HG03558 (cell line): ENCODE measurements around the gene PRTFDC1.
"Not testable (repeated sequence)": the region's sequence is repeated elsewhere in the genome, so short reads cannot be mapped to it uniquely, and the experiment has no call there.

ENCODE experiments used
- ATAC-seq: cut with Tn5 transposase; IDR thresholded peaks from one replicate; pipeline ENCODE4 v1.9.1; 2021; ENCODE audit warnings: moderate number of reproducible peaks; ENCODE audit not compliant: unreplicated experiment; ENCODE audit errors: extremely low read depth

PRTFDC1 gene

DNA sequence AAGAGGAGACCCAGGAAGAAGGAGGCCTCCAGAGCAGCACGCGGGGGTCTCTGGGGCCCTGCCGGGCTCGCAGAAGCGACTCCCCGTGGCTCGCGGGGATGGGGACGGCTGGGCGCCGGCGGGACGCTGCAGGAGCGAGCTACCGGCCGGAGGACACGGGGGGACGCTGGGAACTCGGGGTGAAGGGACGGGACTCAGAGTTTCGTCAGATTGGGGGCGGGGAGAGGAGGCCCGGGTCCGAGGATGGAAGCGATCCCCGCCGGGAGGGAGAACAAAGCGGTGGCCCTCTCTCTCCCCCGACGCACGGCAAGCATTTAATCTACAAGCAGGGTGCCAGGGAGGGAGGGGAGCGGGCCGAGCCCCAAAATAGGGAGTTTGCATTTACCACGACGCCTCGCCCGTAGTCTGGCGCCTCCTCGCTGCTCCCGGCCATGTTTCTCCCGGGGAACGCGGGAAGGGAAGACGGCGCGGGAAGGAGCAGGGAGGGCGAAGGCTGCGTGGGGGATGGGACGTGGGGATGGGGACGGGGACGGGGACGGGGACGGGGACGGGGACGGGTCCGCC lies at the start of gene PRTFDC1:
PRTFDC1 (minus strand) TSS at position 464 of the 564 bp plus-strand sequence; CDS start at position 433, 31 bp downstream.
- no peak for ATAC-seq

GRCh38 chr10:24998044-24998443 lies 45.6 kb upstream of the PRTFDC1 start:
- ATAC-seq: no peak

- no peak for ATAC-seq
Observed at GRCh38 chr10:24995072-24995471, 42.7 kb upstream of the PRTFDC1 start.

DNA sequence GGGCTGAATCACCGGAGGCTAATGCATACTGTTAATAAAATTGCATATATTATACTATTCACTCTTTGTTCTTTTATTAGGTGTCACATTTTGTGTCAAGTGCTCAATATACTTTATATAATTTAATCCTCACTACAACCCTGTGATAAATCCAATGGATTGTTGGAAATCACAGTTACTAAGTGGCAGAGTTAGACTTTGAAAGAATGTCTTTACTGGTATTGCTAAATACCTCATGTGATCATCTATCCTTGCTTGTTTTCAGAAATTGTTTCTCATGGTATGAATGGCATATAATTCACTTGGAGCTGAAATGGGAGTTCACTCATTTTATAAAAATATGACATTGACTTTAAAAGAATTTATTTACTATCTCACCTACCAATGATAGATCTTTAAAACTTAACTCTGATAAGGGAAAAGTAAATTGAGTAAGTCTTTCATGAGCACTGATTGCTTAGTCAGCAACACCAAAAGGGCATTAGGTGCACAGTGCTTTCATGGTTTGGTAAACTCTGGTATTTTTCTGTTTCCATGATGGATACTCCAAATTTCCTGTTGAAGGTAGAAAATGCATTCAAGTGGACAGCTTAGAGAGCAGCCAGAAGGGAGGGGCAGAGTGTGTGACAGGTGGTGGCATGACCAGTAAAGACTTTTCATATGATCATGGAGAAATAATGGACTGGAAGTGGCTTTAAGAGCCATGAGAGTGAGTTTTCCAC lies 41.0 kb upstream of the PRTFDC1 start:
- ATAC-seq: no peak

DNA sequence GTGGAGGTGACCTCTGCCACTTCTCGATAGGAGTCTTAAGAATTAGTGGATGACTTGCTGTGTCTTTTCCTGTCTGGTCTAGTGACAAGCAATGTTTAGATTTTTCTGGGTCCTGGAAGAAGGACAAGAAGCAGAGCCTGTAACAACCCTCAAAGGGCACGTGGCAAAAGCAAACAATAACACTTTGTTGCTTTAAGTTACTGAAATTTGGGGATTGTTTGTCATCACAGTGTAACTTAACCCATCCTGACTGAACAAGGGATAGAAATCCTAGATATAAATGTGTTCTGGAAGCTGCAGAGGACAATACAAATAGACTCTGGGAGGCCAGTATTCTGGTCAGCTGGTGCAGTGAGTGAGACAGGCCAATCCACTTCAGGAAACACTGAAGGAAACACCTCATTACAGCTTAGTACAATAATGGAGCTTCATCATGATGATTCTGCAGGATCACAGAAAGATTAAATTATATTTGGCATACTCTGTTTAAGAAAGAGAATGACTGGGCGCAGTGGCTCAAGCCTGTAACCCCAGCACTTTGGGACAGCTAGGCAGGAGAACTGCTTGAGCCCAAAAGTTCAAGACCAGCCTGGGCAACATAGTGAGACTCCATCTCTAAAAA lies 40.2 kb upstream of the PRTFDC1 start:
- ATAC-seq: no peak

GRCh38 chr10:24991298-24991697 lies 38.9 kb upstream of the PRTFDC1 start:
- ATAC-seq: no peak

- no peak for ATAC-seq
Observed at GRCh38 chr10:24989867-24990266, 37.5 kb upstream of the PRTFDC1 start.

DNA sequence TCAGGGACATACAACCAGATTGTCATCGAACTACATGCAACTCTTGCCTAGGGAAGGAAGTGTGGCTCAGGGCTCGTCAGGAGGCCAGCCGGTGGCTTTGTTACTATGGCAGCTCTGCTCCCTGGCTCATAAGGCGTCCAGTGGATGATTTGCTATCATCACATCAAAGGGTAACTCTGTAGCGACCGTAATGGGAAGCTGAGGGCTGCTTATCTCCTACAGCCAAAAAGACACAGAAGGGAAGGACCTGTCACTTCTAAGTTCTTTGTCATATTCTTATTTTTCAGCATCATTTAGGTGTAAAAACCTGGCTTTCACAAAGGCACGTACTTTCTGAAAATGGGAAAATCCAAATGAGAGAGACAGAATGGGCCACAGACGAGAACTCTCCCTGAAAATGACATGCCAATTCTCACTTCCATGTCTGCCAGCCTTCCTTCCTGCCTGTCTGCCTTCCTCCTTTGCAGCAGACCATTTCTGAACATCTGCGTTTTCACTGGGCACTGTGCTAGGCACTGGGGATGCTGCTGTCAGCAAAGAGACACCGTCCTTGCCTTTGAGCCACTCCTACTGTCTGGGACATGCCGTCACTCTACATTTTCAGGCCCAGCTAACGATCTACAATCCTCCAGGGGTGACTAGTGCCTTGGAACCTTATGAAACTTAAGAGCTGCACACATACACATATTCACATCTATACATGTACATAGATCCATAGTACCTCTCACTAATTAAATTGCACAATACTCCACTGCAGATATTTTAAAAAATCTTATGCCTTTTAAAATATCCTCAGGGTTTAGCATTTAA lies 36.6 kb upstream of the PRTFDC1 start:
- no peak for ATAC-seq

DNA sequence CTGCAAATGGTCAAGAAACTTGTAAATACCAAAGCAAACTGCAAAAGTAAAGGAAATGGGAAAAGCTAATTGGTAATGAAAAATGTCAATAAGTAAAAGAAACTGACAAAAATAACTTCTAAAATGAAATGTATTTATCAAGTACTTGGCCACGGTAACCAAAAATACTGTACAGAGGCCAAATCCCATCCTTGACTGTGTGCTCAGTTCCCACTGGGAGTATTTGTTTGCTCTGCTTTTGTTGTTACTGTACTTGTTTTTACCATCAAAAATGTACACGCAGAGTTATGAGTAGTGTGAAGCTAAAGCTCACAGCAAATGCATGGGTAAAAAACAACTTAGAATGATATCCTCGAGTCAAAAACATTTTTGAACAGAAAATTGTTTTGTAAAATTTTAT lies 32.5 kb upstream of the PRTFDC1 start:
- ATAC-seq: no peak

DNA sequence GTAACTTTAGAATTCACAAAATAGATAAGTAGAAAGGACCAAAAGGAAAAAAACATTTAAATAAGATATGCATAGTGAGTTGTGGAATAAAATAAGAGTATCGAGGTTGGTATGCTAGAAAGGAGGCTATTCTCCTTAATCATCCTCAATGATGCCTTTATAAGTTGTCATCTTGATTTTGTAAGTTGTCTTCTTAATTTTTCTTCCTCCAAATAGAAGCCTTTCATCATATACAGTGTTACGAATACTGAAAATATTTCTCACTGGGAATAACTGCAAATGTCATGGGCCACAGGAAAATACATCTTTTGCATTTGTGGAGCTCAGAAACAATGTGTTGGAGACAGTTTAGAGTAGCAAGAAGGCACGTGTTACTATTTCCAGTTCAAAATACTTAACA lies 31.5 kb upstream of the PRTFDC1 start:
- ATAC-seq: no peak

DNA sequence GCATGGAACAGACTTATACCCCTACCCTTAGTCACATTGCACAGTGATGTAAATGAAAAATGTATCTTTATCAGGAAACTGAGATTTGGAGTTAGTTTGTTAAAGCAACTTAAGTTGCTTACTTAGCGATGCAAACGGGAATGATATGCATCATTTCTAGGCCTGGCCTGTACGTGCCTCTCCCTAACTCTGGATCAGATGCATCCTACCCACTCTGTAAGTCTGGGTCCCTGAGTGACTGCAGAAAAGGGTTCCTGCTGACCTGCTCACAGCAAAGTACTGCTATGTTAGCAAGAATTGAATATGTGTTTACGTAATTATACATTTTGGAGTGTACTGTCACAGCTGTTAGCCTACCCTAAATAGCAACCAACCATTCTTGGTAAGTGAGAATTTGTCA lies 30.7 kb upstream of the PRTFDC1 start:
- no peak for ATAC-seq

GRCh38 chr10:24982319-24983112 lies 30.1 kb upstream of the PRTFDC1 start:
- ATAC-seq: peak; percentile 35

DNA sequence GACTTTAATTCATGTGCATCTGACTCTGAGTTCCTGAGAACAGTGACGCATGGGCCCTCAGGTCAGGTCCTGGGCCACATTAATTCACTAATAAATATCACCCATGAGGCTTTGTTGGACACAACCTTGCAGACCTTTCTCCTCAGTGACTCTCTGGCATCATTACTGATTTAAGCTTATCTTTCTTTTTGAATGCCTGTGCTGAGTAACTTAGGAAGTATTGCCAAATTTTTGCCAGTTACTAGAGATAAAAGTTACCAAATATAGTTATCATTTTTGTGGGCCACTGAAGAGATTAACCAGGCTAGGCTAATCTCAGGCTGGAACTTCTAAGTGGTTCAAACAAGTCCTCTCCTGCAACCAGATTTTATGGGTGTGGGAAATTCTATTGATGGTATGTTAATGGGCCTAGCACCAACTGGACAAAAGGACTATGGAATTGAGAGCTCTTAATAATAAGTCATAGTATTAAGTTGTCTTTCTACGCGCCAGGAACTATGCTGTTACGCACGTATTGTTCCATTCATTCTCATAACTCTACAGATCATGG lies 28.8 kb upstream of the PRTFDC1 start:
- no peak for ATAC-seq

DNA sequence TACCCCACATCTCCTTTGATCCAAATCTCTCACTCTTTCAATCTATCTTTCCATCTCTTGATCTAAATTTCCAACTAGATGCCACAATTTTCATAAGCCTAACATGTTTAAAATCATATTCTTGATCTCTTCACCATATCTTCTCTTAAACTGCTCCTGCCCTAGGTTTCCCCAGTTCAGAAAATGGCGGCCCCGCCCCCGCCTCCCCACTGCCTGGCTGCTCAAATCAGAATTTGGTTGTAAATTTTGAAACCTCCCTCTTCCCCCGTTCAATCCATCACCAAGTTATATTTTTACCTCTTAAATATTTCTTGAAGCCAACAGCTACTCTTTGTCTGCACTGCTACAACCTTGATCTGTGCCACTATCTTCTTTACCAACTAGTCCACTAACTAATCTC lies 27.3 kb upstream of the PRTFDC1 start:
- ATAC-seq: no peak

GRCh38 chr10:24974976-24975375 lies 22.6 kb upstream of the PRTFDC1 start:
- ATAC-seq: no peak

DNA sequence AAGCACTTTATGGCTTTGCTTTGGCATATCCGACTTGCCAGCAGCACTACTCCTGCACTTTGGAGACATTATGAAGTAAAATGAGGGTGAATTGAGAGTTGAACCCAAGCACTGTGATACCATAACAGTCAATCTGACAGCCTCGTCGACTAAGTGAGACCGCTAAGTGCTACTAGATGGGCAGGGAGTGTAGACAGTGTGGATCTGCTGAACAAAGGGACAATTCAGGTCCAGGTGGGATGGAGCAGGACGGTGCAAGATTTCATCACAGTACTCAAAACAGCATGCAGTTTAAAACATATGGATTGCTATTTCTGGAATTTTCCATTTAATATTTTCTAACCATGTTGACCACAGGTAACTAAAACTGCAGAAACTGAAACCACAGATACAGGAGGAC lies 20.8 kb upstream of the PRTFDC1 start:
- ATAC-seq: no peak

DNA sequence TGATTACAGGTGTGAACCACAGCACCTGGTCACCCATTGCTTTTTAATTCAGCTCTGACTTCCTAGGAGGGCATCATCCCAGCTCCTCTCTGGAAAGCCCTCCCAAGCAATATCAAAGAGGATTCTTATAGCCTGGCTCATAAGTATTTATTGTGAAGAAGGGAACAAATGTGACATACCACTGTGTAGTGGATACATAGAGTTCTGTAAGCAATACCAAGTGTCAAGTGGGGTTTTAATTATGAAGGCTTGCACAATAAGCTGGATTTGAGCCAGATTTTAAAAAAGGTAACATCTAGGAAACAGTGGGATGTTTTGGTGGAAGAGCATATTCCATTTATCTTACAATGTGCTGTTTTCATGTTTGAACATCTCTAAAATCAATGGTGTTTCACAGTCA lies 19.0 kb upstream of the PRTFDC1 start:
- no peak for ATAC-seq

GRCh38 chr10:24969841-24970281 lies 17.5 kb upstream of the PRTFDC1 start:
- no peak for ATAC-seq

- not testable (repeated sequence) for ATAC-seq
Observed at GRCh38 chr10:24968951-24969350, 16.5 kb upstream of the PRTFDC1 start.

DNA sequence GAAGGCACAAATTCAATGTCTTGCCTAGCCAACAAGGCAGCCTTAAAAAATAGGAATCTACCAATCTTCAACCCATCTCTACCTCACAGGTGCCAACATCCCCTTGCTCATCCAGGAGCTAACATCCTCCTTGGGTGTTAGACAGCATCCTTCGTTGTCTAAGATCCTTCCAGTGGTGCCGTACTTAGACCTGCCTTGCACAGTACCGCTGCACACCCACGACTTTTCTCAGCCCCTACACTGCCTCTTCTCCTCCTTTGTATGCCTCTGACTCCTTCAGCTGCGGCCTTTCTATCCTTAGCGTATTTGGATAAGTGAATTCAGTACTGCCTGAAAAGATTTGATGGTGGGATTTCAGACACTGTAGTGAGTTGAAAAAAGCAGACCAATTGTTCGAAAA lies 15.9 kb upstream of the PRTFDC1 start:
- no peak for ATAC-seq
